Right cardiac atrium (tissue), 5 donors: Measurements from ENCODE around the gene IL3. TPM values are rescaled to one million over a fixed set of nuclear protein-coding genes. Genes with fewer than 3 reads are reported as not detected.

ENCODE experiments used
- ATAC-seq, 2 donors: fragments of 200-7000 bp; cut with Tn5 transposase; one replicate each; pipeline versions ENCODE4 v1.8.0 to v1.9.1; 2020; ENCODE audit warnings: moderate library complexity in 2 of 2, mild to moderate bottlenecking in 1 of 2
- DNase-seq, 3 donors: peaks; one replicate each; pipeline ENCODE4 v3.0.0-alpha.2; 2020
- H3K27ac ChIP-seq: one replicate; pipeline ENCODE4 v1.5.1; 2013; ENCODE audit warnings: mild to moderate bottlenecking, low read length, control low read depth, moderate library complexity
- H3K27me3 ChIP-seq: one replicate; pipeline ENCODE4 v1.6.1; 2013; ENCODE audit not compliant: control insufficient read depth, insufficient read depth
- H3K4me1 ChIP-seq: one replicate; pipeline ENCODE4 v1.6.1; 2013; ENCODE audit warnings: low read length; ENCODE audit not compliant: control insufficient read depth, insufficient read depth
- H3K4me3 ChIP-seq: one replicate; pipeline ENCODE4 v1.5.1; 2013; ENCODE audit warnings: low read length, control low read depth
- H3K9me3 ChIP-seq: one replicate; pipeline ENCODE4 v1.6.1; 2013; ENCODE audit warnings: low read length; ENCODE audit not compliant: control insufficient read depth
- WGBS: extraction: QIAGEN DNeasy Blood & Tissue Kit; methylation state at CpG from one replicate; pipeline ENCODE4 v1.1.7; 2013; 5-methylcytosine and 5-hydroxymethylcytosine counted together
- intact Hi-C, 4 donors: fragments of 100-400 bp; cut with DNase I; formaldehyde crosslinking; loops; one replicate each; pipeline versions ENCODE4 v1.11.0 to v1.14.0; 2022 to 2023
- polyA plus RNA-seq: library from polyadenylated mRNA; stranded (reverse); fragments of 200-250 nt; gene quantifications from one replicate; pipeline ENCODE4 v1.2.3, GENCODE V29; 2013
- total RNA-seq, 4 donors: library from RNA; stranded (reverse); fragmentation: NEBNext Ultra II Directional; extraction: Animal tissue kit (Norgen Biotek cat#: 25700); gene quantifications; one replicate each; pipeline ENCODE4 v1.2.1, GENCODE V29; 2021
- donor health status: healthy with polysubstance abuse.
- donor health status: DM: no; HTN: yes; CAD: no.
- donor health status: DM: no; HTN: no; CAD: no.
- donor health status: DM: no; HTN: yes; CAD: no; lungs with severe emphysema.
- donor health status: DM: yes; HTN: yes; CAD: no.

IL3 gene
- total and polyA plus RNA-seq, 5 donors, result not detected

DNA sequence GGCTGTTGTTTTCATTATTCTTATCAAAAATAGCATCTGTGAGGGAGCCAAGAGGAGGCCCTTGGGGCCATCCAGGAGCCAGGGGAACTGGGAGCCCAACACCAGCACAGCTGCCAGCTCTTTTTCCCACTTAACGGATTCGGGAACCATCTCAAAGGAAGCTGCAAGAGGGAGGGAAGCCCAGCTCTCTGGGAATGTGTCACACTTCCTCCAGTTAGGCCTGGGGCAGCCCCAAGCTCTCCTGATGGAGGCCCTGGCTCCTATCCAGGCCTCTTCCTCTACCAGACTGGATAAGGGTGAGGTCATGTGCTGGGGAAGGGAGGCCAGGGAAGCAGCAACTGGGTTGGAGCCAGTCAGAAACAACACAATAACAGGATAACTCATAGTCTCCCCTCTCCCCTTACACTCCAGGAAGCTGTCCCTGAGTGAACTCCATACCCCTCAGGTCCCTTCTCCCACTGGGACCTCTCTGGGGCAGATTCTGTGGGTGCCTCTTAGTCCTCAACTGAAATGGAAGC lies 25.9 kb downstream of the IL3 start:
- DNase-seq, result peak; percentile 82 to 89 (median 84)
- no peaks in the 10 kb centered on the region for H3K27me3 ChIP-seq
- no peaks in the 10 kb centered on the region for H3K9me3 ChIP-seq
- H3K27ac ChIP-seq, result peak overlapping the region; percentile 44
- peaks cover 9% of the 10 kb centered on the region for H3K4me1 ChIP-seq
- 10% methylated on average over 2 of the region's 2 CpGs for WGBS
- ATAC-seq, result peak; percentile 91 to 98
- H3K4me3 ChIP-seq, result no peak overlapping the region
- intact Hi-C loops, result no loop called here

GRCh38 chr5:132087176-132087575 lies 26.7 kb downstream of the IL3 start:
- intact Hi-C loops, result no loop called here
- Histone ChIP-seq H3K9me3 (no peaks in the 10 kb centered on the region), H3K4me3 (no peak overlapping the region), H3K27ac (peak overlapping the region; percentile 44), H3K27me3 (no peaks in the 10 kb centered on the region), H3K4me1 (peaks cover 9% of the 10 kb centered on the region)
- DNase-seq (no peak), ATAC-seq (peak in 1 of 2 donors; percentile 10)
- 68% methylated on average over 6 of the region's 6 CpGs for WGBS

DNA sequence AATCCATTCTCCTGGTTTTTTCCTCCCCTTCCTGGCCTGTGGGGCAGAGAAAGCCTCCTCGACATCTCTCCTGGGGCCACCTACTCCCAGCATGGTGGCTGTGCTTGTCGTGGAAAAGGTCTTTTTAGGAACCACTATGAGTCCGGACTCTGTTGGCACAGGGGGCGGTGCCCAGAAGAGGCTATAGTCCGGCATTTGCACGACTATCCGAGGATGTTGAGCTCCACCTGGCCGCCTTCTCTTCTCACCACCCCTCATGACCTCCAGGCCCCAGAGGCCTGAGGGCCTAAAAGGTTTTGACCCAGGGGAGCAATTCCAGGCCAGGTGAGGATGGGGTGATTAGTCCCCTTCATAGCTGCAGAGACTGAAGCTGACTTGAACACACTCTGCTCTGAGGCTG lies 27.2 kb downstream of the IL3 start:
- ATAC-seq (no peak), DNase-seq (no peak)
- intact Hi-C loops, result no loop called here
- Histone ChIP-seq H3K9me3 (no peaks in the 10 kb centered on the region), H3K4me1 (peaks cover 9% of the 10 kb centered on the region), H3K27me3 (no peaks in the 10 kb centered on the region), H3K4me3 (no peak overlapping the region), H3K27ac (no peak overlapping the region)
- whole genome bisulfite sequencing, result 78% methylated on average over 8 of the region's 8 CpGs

GRCh38 chr5:132089363-132089762 lies 28.9 kb downstream of the IL3 start:
- no peak for DNase-seq
- Histone ChIP-seq H3K4me3 (no peak overlapping the region), H3K9me3 (no peaks in the 10 kb centered on the region), H3K27ac (no peak overlapping the region), H3K4me1 (peaks cover 9% of the 10 kb centered on the region), H3K27me3 (no peaks in the 10 kb centered on the region)
- intact Hi-C loops, result no loop called here
- 90% methylated on average over 1 of the region's 1 CpG for WGBS
- no peak for ATAC-seq

- Histone ChIP-seq H3K4me3 (no peak overlapping the region), H3K9me3 (no peaks in the 10 kb centered on the region), H3K4me1 (peaks cover 9% of the 10 kb centered on the region), H3K27me3 (no peaks in the 10 kb centered on the region), H3K27ac (no peak overlapping the region)
- ATAC-seq, result no peak
- DNase-seq, result no peak
- intact Hi-C loops, result no loop called here
Measured at GRCh38 chr5:132090107-132090506, 29.7 kb downstream of the IL3 start.

DNA sequence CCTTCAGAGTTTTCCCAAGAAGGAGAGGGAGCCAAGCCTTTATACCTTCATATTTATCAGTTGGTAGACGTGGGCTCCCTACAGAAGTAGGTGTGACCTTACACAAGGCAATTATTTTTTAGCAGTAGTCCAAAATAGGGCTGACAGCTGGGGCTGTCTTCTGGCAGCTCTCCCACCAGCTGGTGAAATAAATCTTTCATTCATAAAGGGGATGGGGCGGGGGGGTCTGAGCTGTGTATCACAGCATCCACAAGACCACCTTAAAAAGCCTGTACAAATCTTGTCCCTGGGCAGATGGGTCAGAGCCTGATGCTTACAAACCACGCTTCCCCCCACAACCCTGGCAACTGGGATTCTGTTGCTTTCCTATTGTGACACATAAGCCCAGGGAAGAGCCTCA lies 32.8 kb downstream of the IL3 start:
- intact Hi-C loops, result no loop called here
- no peaks in the 10 kb centered on the region for H3K9me3 ChIP-seq
- WGBS, result 43% methylated on average over 3 of the region's 3 CpGs

GRCh38 chr5:132094393-132095076 lies 34.1 kb downstream of the IL3 start:
- 68% methylated on average over 12 of the region's 12 CpGs for WGBS
- no peak for ATAC-seq
- Histone ChIP-seq H3K27me3 (no peaks in the 10 kb centered on the region), H3K4me3 (no peak overlapping the region), H3K4me1 (no peaks in the 10 kb centered on the region), H3K9me3 (no peaks in the 10 kb centered on the region), H3K27ac (no peak overlapping the region)
- intact Hi-C loops, result no loop called here
- no peak for DNase-seq

More for the DNA sequence above, 32.8 kb downstream of the IL3 start:
- Histone ChIP-seq H3K27me3 (no peaks in the 10 kb centered on the region), H3K27ac (no peak overlapping the region), H3K4me3 (no peak overlapping the region), H3K4me1 (no peaks in the 10 kb centered on the region)
- DNase-seq, result no peak
- no peak for ATAC-seq

- Histone ChIP-seq H3K27me3 (no peaks in the 10 kb centered on the region), H3K27ac (no peak overlapping the region), H3K4me3 (no peak overlapping the region), H3K4me1 (no peaks in the 10 kb centered on the region), H3K9me3 (no peaks in the 10 kb centered on the region)
- ATAC-seq, result peak in 1 of 2 donors; percentile 17
- no peak for DNase-seq
- intact Hi-C loops, result no loop called here
- 79% methylated on average over 2 of the region's 2 CpGs for WGBS
Measured at GRCh38 chr5:132095077-132095410, 34.6 kb downstream of the IL3 start.

GRCh38 chr5:132095424-132095972 lies 35.0 kb downstream of the IL3 start:
- no peaks in the 10 kb centered on the region for H3K27me3 ChIP-seq
- no peaks in the 10 kb centered on the region for H3K9me3 ChIP-seq
- H3K27ac ChIP-seq, result no peak overlapping the region
- intact Hi-C loops, result no loop called here
- 55% methylated on average over 6 of the region's 6 CpGs for WGBS
- no peaks in the 10 kb centered on the region for H3K4me1 ChIP-seq
- ATAC-seq, result peak; percentile 39 to 45
- no peak for DNase-seq
- no peak overlapping the region for H3K4me3 ChIP-seq

DNA sequence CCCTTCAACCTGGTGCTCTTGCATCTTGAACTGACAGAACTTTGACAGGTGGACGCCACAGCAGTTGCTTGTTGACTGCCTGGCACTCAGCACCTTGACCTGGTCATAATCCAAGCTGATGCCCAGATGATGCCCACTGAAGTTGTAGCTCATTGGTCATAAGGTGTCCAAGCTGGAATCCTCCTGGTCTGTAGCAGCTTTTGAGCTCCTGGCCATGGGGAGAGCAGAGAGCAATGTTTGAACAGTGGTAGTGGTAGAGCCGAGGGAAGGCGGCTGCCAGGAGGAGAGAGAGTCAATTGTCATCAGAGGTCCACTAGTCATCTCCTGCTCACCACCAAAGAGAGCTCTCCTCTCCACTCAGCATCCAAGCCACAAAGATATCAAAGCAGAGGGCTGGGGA lies 36.4 kb downstream of the IL3 start:
- DNase-seq (no peak), ATAC-seq (no peak)
- Histone ChIP-seq H3K4me3 (no peak overlapping the region), H3K27me3 (no peaks in the 10 kb centered on the region), H3K9me3 (no peaks in the 10 kb centered on the region), H3K4me1 (no peaks in the 10 kb centered on the region), H3K27ac (no peak overlapping the region)
- 90% methylated on average over 3 of the region's 3 CpGs for WGBS
- intact Hi-C loops, result no loop called here

DNA sequence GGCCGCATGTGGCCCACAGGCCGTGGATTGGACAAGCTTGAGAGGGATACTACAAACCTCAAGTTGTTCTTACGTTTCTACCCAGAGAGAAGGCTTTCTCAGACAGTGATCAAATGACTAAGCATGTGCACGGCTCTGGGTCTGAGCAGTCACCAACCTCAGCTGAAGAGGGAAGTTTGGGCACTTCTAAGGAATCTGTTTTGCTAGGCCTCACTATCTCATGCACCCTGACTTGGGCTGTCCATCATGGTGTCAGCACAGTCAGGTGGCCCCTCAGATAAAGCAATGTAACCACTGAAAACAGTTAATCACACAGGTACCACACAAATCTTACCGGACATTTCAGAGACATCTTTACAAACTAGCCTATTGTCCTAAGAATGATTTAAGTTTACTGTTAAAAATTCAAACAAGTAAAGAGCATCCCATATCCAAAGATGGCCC lies 37.7 kb downstream of the IL3 start:
- intact Hi-C loops, result no loop called here
- ATAC-seq (no peak), DNase-seq (no peak)
- 75% methylated on average over 5 of the region's 5 CpGs for WGBS
- Histone ChIP-seq H3K4me3 (no peak overlapping the region), H3K27me3 (no peaks in the 10 kb centered on the region), H3K27ac (no peak overlapping the region), H3K9me3 (no peaks in the 10 kb centered on the region), H3K4me1 (no peaks in the 10 kb centered on the region)
